Sigmoid colon (tissue), 4 donors: ENCODE results near the gene PACS2.

Experiments
- EP300 ChIP-seq, 4 donors: sonication (generic); formaldehyde crosslinking; IDR thresholded peaks; one replicate each; pipeline ENCODE4 v1.6.1; 2017; ENCODE audit warnings: antibody characterized with exemption in 4 of 4
- POLR2A ChIP-seq, 2 donors: fragments of 450-650 bp; IDR thresholded peaks; one replicate each; pipeline ENCODE4 v1.6.1; 2016; ENCODE audit warnings: antibody characterized with exemption in 2 of 2, mild to moderate bottlenecking in 2 of 2, moderate library complexity in 2 of 2
- POLR2AphosphoS5 ChIP-seq, 4 donors: sonication (generic); formaldehyde crosslinking; IDR thresholded peaks; one replicate each; pipeline ENCODE4 v1.6.1; 2017; ENCODE audit warnings: antibody characterized with exemption in 4 of 4
- TF ChIP-seq, protein P1 (sequence below), 4 experiments: fragments of 450-650 bp in 3 of 4; fragments of 200-600 bp in 1 of 4; IDR thresholded peaks; one replicate each; pipeline ENCODE4 v1.5.1; 2016 to 2019; ENCODE audit warnings: antibody characterized with exemption in 4 of 4, mild to moderate bottlenecking in 3 of 4, moderate library complexity in 2 of 4

DNA sequence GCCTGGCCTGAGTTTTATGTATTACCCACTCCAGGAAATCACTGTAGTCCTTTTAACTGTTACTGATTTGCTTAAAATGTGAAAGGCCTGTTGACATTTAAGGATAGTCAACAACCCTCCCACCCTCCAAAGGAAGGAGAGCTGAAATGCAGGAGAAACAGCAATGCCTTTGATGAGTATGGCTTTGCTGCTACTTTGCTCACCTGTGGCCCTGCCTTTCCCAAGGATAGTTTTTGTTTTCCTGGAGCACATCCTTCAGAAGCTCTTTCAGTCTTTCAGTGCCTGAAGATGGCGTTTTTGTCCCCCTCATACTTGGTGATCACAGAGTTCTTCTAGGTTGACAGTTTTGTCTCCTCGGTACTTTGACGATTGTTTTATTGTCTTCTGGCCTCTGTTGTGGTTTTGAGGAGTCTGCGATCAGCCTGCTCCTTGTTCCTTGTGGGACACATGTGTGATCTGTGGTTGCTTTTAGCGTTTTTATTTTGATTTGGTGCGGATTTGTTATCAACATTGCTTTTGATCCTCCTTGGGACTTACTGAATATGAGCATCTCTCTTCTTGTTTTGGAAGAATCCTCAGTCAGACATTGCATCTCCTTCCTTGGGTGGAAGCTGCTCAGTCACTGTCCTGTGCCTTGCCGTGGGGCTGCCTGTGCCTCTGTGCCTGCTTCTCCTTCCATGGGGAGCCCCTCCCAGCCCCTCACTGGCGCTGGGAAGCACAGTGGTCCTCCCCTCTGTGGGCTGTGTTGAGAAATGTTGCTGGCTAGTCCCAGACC lies 17.2 kb downstream of the PACS2 start:
- TF ChIP-seq POLR2A (IDR thresholded peaks at IDR 0.05): no peak
- TF ChIP-seq, protein P1, sequence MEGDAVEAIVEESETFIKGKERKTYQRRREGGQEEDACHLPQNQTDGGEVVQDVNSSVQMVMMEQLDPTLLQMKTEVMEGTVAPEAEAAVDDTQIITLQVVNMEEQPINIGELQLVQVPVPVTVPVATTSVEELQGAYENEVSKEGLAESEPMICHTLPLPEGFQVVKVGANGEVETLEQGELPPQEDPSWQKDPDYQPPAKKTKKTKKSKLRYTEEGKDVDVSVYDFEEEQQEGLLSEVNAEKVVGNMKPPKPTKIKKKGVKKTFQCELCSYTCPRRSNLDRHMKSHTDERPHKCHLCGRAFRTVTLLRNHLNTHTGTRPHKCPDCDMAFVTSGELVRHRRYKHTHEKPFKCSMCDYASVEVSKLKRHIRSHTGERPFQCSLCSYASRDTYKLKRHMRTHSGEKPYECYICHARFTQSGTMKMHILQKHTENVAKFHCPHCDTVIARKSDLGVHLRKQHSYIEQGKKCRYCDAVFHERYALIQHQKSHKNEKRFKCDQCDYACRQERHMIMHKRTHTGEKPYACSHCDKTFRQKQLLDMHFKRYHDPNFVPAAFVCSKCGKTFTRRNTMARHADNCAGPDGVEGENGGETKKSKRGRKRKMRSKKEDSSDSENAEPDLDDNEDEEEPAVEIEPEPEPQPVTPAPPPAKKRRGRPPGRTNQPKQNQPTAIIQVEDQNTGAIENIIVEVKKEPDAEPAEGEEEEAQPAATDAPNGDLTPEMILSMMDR (IDR thresholded peaks at IDR 0.05): no peak
- TF ChIP-seq EP300 (IDR thresholded peaks at IDR 0.05): no peak
- no peak for TF ChIP-seq POLR2AphosphoS5 (IDR thresholded peaks at IDR 0.05)
